COLO668 (cell line): ENCODE results near the gene CRIM1.

Experiments
- DNase-seq: peaks from one replicate; lab custom pipeline; 2025; ENCODE audit not compliant: unreplicated experiment; lab: John Stamatoyannopoulos, UW

Gene CRIM1

GRCh38 chr2:36393738-36394256 is 38.2 kb downstream of the CRIM1 start:
- no peak for DNase-seq

- no peak for DNase-seq
Observed at GRCh38 chr2:36394804-36395203, 39.2 kb downstream of the CRIM1 start.

GRCh38 chr2:36395866-36396265 is 40.3 kb downstream of the CRIM1 start:
- no peak for DNase-seq

- no peak for DNase-seq
Observed at GRCh38 chr2:36396878-36397539, 41.4 kb downstream of the CRIM1 start.

GRCh38 chr2:36397728-36398413 is 42.3 kb downstream of the CRIM1 start:
- DNase-seq = peak; percentile 46

- DNase-seq = no peak
Observed at GRCh38 chr2:36399050-36399449, 43.5 kb downstream of the CRIM1 start.

- no peak for DNase-seq
Observed at GRCh38 chr2:36403675-36404230, 48.2 kb downstream of the CRIM1 start.

- no peak for DNase-seq
Observed at GRCh38 chr2:36404318-36404717, 48.7 kb downstream of the CRIM1 start.

- DNase-seq = no peak
Observed at GRCh38 chr2:36404754-36405153, 49.2 kb downstream of the CRIM1 start.

GRCh38 chr2:36405183-36405582 is 49.6 kb downstream of the CRIM1 start:
- no peak for DNase-seq

- DNase-seq = no peak
Observed at GRCh38 chr2:36406296-36406695, 50.7 kb downstream of the CRIM1 start.

GRCh38 chr2:36407413-36407812 is 51.8 kb downstream of the CRIM1 start:
- no peak for DNase-seq

- no peak for DNase-seq
Observed at GRCh38 chr2:36408198-36408703, 52.7 kb downstream of the CRIM1 start.

GRCh38 chr2:36409335-36409734 is 53.8 kb downstream of the CRIM1 start:
- DNase-seq = no peak

GRCh38 chr2:36409935-36410334 is 54.4 kb downstream of the CRIM1 start:
- no peak for DNase-seq

- no peak for DNase-seq
Observed at GRCh38 chr2:36410681-36411080, 55.1 kb downstream of the CRIM1 start.

- DNase-seq = no peak
Observed at GRCh38 chr2:36411962-36412444, 56.4 kb downstream of the CRIM1 start.

- DNase-seq = no peak
Observed at GRCh38 chr2:36413218-36413617, 57.6 kb downstream of the CRIM1 start.

- DNase-seq = no peak
Observed at GRCh38 chr2:36414307-36414706, 58.7 kb downstream of the CRIM1 start.

- no peak for DNase-seq
Observed at GRCh38 chr2:36415381-36416022, 59.9 kb downstream of the CRIM1 start.

GRCh38 chr2:36416370-36417165 is 61.0 kb downstream of the CRIM1 start:
- DNase-seq = no peak
